NOMO-1 treated with dmso at 0.1 percent for 144 hours (cell line): ENCODE results near the gene SYNCRIP.
"Not testable (repeated sequence)": the region's sequence is repeated elsewhere in the genome, so short reads cannot be mapped to it uniquely, and the experiment has no call there.

Source experiments
- DNase-seq: peaks from one replicate; lab custom pipeline; 2025; ENCODE audit not compliant: unreplicated experiment; lab: John Stamatoyannopoulos, UW

SYNCRIP gene

DNA sequence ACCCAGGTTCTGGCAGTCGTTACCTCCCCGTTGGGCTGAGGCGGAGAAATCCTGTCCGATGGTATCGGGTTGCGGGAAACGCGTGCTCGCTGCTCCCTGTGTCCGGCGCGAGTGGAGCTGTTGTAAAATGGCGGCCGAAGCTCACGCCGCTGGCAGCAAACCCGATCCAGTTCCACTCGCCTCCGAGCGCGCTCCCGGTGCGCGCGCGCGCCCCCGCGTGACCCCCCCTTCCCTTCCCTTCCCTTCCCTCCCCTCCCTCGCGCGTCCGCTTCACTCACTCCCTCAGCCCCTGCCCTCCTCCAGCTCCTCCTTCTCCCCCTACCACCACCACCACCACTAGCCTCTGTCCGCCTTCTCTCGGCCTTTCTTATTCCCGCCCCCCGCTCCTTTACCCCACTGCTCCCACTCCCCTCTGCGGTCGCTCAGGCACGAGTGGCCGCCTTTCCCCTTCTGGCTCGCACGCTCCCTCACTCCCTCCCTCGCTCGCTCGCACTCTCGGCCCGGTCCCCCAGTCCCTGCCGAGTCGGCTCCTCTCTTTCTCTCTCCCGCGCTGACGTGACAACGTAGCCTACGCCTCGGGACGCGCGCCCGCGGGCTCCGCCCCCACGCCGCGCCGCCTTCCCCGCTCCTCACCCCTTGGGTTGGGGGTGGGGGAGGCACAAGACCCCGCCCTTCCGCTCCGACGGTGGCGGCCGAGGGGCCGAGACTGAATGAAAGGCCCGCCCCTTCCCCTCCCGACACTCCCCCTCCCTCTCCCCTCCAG lies at the start of gene SYNCRIP:
TSS of gene SYNCRIP (minus strand) at position 113 of the 763 bp plus-strand sequence. CDS start 1,447 bp downstream, outside the sequence.
- peak; percentile 90 for DNase-seq

DNA sequence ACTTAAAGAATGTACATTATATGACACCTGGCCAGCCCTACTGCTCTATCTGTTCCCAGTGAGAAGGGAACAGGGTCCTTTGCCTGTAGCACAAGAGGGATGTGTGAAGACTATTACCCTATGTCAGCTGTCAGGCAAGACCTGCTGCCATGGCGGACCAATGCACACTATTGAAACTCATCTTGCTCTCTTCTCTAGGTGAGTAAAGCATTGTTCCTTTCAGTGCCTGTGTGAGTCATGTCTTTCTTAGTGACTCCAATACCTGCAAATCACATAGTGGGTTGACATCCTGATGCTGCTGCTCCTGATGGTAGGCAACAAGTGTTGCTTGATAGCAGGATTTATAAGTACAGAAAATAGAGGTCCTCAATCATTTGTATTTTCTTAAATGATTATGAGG lies 48.8 kb upstream of the SYNCRIP start:
- no peak for DNase-seq

DNA sequence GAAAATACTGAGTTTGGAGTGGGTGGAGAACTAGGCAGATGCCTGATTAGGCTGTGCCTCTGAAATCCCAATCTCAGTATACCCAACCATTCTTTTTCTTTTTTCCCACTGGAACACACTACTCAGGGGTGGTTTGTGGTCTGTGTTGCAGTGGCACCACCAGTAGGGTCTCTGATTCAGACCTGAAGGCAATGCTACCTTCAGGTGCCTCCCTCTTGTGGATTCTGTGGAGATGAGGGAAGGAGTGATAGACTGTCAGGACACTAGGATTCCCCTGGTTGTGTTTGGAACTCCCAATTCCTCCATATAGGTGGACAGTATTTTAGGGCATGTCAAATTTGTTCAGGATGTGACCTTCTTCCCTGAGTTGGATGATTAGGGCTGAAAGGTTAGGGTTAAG lies 47.4 kb upstream of the SYNCRIP start:
- no peak for DNase-seq

DNA sequence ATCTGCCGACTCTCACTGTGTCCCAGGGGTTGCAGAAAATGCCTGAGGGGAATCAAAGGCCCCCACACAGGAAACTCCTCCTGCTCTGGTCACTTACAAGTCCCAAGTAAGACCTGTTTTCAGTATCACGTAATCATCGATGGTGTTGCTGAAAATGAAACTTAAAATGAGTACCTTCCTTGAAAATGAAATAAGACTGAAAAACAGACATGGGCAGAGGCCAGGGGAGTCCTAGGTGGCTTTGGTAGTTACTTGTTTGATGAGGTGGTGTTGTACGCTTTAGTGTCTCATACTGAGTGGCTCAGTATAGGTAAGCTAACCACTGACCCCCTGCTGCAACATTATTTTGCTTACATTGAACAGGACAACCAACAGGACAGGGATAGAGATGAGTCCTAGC lies 43.0 kb upstream of the SYNCRIP start:
- no peak for DNase-seq

DNA sequence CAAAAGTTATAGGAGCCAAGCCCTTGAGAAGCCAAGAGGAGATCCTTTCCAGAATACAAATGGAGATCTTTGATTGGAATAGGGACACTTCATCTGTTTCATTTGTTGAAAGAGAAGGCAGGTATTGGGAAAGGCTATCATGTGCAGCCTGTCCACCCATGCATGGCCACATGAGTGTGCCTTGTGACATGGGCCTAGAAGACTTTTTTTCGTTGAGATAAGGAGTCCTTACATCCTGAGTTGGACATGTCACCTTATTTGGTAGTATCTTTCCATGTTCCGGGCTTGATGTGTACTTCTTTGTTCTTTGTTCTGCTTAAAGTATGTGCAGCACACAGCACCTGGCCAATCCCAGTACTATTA lies 42.1 kb upstream of the SYNCRIP start:
- DNase-seq, result no peak

DNA sequence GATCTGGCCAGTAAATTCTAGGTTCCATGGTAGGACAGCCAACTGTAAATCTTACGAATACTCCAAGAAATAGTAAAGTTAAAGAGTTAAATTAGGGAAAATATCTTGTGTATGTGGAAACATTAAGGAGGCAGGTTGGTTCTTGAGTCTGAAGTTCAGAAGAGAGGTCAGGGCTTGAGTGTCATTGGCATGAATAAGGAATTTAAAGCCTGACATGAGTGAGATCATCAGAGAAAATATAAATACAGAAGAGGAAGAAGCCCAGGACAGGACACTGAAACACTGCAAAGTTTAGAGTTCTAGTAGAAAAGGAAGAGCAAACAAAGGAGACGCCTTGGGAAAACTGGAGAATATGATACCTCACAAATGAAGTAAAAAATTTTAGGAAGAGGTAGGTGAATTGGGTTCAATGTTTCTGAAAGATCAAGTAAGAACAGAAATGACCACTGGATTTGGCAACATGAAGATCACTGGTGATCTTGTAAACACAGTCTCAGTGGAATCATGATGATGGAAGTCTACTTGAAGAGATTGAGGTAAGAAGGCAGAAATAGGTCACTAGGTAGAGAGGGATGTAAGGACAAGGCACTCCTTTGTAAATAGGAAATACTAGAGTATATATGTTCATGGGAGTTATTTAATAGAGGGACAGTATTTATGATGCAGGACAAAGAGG lies 41.6 kb upstream of the SYNCRIP start:
- no peak for DNase-seq

DNA sequence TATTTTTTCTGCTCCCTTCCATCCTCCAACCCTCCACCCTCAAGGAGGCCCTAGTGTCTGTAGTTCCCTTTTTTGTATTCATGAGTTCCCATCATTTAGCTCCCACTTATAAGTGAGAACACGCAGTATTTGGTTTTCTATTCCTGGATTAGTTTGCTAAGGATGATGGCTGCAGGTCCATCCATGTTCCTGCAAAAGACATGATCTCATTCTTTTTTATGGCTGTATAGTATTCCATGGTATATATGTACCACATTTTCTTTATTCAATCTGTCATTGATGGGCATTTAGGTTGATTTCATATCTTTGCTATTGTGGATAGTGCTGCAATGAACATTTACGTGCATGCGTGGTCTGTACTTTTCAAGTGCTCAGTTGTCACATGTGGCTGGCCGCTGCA lies 39.2 kb upstream of the SYNCRIP start:
- DNase-seq, result not testable (repeated sequence)

DNA sequence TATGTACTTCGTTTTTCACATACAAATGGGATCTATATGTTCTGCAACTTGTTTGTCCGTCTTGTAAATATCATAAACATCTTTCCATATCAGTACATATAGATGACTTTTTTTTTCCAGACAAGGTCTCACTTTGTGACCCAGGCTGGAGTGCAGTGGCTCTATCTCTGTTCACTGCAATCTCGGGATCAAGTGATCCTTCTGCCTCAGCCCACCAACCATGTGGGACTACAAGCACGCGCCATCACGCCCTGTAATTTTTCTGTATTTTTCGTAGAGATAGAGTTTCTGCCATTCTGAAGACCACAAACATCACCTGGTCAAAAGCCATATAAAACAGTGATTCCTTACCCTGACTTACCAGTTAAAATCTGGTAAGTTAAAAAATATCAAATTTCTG lies 37.7 kb upstream of the SYNCRIP start:
- no peak for DNase-seq

DNA sequence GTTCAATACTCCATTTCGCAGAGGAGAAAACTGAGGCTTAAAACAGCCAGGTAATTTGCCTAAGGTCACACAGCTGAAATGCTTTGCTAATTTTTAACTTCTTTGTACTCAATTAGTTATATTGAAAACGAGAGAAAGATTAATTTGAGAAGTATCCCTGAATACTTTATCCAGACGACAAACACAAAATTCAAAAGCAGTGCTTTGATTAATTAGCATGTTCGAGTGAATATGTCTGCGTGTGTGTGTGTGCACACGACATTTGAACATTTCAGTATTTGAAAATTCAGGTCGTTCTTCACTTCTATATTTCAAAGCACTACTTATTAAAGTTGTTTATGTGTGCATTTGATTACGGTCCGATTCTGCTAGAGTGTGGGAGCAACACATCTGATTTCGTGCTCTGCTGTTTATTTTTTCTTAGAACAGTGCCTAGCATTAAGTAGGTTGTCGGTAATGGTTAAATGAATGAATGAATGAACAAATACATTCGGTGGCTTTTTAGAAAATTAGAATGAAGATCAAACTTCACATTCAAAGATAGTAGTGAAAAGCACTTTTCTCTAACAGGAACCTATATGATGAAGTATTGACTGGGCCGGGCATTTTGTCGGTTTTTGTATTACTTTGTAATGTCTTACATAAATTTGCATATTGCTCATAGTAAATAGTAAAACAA lies 36.9 kb upstream of the SYNCRIP start:
- DNase-seq, result no peak

DNA sequence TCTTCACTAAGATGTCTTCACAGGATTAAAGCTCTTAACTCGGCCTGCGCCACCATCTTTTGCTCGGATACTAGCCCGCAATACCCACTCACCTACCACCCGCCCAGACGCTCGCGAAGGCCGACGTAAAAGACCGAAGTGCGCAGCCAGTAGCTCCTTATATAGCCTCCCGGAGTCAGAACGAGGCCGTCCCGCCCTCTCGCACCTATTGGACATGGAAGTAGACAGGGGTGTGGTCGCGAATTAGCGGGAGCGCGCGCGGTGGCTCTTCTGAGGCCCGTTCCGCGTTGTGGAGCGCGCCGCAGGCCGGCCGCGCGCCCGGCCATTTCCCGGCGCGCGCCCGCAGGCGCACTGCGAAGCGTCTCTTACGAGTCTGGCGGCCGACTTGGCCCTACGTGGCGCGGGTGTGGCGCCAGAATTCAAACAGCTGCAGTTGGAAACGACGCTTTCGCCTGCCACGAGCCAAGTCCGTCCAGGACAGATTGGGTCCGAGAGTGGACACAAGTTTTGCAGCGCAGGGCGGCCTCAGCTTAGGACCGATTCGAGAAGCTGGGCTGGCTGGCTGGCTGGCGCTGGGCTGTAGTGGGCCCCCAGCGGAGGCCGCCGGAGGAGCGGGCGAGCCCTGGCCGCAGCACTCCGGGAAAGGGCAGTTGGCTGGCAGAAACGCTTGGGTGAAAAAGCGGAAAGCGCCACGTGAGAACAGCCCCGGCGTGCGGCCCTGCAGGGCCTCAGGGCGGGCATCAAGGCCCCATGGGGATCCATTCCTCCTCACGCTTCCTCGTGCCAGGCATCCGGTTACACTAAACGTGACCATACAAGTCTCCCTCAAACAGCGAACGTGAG lies 36.1 kb upstream of the SYNCRIP start:
- peak; percentile 97 for DNase-seq

DNA sequence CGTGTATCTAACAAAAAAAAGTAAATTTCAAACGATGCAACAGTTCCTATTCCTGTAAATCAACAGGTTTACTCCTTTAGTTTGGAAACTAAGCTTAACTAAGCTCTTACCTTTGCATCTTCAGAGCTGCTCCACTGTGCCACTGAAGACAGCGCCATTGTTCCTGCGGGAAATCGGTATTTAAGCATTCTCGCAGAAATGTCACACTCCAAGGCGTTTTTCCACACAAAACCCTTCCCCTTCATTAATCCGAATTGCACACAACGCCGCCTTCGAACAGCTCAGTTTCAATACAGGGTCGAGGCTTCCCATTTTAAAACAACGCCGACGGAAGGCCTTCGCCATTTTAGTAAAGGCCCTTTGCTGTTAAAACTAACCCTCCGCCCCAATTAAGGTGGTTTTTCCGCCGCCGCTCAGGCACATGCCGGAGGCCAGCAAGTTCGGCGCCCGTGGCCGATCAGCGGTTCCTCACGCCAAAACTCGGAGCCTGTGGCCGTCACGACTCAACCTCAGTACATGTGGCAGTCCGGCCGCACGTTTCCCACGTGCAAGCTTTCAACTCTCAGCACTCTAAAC lies 35.4 kb upstream of the SYNCRIP start:
- no peak for DNase-seq

DNA sequence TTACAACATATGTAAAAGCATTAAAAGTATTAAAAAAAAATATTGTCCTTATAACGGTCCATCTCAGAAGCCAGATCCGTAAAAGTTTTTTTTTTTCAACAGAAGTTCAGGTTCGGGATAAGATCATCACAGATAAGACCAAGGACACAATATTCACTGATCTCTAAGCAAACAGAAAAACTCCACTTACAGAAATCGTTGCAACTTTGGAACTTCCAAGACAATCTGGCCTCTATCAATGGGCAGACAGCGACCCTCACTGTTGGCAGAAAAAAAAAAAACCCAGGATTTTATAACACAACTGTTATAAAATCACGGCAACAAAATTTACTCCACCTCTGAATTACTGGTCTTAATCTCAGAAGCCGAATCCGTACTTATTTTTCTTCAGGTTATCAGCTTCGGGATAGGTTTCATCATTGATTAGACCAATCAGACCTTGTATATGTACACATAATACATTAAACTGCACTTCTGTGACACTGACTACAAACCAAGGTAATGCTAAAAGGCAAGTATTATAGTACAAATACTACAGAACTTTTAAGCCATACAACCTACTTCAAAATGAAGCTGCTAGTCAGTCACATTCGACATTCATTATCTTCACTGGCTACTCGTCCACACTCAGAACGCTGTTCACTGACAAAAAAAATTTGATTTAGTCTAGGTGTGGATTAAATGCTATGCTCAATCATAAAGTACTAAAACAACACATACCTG lies 34.7 kb upstream of the SYNCRIP start:
- DNase-seq, result no peak

DNA sequence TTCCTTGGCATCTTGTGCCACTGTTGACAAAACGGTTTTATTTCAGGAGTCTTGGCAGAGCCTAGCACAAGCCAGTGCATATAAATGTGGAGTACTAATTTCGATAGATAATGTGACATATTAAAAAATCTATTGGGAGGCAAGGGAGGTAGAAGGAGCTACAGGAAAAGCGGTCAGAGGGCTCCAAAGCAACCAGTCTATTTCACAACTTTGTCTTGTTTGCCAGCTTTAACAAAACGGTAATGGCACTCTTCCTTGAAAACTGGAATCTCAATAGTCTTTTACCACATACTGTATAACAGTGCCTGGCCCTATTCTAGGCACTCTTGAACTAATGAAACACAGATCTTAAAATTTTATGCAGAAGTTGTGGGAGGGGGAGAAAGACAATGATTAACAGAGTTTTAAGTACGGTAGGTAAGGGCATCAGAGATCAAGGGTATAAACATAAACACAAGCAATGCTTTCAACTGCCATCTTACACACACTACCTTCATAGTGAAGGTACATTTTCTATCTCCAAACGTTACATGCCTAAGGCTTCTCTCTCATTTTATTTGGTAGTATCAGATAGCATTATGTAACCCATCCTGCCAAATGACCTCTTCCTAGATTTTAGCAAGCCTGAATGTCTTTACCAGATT lies 33.5 kb upstream of the SYNCRIP start:
- DNase-seq, result no peak

DNA sequence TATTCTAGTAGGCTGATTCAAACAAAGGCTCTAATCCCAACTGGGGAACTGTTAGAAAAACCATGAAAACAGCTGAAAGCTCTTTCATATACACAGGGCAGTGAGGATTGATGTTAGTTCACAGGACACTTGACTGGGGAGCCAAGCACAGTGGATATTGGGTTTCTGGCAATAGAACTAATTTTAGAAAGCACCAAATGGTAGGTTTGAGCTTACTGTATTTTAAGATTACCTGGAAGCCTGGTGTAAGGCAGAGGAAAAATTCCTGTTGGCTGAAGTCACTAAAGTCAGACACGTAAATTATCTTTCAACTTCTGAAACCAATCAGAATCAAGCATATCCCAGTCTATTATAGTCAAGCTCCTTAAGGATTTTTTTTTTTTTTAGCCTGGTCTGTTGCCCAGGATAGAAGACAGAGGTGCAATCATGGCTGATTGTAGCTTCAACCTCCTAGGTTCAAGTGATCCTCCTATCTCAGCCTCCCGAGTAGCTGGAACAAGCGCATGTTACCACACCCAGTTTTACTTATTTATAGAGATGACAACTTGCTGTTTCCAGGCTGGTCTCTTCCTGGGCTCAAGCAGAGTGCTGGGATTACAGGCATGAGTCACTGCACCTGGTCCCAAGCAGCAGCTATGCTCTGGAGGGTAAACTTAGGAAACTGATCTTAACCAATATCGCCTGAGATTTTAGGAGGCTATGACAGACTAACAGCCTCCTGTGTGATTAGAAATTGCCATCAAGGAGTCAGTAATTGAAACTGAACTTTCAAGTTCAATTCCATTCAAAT lies 32.5 kb upstream of the SYNCRIP start:
- DNase-seq, result no peak

DNA sequence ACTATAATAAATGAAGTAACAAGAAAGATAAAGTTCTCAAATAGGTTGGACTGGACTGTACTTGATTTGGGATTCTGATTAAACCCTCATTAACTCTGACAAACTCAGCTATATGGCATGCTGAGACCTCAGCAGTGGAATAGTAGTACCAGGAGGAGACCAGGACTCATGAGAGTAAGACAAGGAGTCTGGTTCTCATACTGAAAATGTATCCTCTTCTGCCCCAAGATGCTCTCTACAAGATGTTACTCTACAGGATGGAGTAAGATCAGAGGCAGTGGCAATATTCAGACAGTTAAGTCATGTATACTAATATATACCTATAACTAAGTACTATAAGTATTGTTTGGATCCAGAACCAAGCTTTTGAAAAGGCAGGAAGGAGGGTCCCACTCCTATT lies 31.9 kb upstream of the SYNCRIP start:
- no peak for DNase-seq

DNA sequence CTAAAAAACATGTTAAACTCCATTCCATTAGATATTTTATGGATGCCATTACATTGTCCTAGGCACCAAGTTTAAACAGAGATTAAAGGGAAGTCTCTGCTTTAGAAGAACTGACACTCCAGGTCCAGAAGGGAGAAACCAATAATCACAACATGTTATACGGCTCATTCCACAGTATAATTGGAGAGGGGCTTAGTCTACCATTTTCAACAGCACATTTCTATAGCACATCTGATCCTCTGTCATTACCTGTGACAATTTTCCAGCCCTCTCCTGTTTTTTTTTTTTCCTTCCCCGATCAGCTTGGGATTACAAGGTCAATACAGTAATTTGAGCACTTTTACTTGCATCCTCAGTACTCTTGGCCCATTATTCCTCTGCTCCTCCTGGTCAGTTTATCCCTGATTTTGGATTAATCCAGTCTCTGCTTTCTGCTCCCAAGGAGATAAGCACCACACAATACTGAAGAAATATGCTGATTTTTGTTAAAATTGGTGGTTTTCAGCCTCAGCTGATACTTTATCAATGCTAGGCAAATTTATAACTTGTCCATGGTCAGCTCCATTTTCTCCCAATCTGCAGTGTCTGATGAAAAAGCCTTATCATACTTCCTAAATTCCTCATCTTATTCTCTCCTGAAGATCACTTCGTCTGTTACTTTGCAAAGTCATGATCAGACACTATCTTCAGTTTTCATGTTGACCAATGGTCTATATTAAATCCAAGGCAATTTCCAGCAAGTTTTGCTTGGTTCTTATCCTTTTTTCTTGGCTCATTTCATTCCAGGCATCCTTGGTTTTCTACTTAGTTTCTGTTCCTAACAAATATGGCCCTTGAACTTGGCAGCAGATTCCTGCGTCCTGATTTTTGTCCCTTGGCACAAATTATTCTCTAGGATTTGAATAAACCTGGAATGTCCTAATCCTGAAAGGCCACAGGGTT lies 30.8 kb upstream of the SYNCRIP start:
- no peak for DNase-seq

DNA sequence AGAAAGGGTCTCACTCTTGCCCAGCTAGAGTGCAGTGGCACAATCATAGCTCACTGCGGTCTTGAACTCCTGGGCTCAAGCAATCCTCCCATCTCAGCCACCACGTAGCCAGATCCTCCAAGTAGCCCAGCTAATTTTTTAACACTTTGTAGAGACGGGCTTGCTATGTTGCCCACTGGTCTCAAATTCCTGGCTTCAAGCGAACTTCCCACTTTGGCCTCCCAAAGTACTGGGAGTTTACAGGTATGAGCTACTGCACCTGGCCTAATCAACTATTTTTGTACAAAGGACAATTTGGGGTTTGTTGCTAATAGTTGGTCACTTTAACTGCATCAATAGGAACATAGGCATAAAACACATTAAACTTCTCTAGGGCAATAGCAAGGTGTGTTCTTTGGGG lies 29.9 kb upstream of the SYNCRIP start:
- no peak for DNase-seq

DNA sequence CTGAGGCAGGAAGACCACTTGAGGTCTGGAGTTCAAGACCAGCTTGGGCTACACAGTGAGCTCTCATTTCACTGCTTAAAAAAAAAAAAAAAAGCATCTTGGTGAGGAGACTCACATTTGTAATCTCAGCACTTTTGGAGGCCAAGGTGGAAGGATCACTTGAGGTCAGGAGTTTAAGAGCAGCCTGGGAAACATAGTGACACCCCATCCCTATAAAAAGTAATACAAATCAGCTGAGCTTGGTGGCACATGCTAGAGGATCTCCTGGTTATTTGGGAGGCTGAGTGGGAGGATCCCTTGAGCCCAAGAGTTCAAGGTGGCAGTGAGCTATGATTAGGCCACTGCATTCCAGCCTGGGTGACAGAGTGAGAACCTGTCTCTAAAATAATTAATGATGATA lies 29.4 kb upstream of the SYNCRIP start:
- no peak for DNase-seq
